HG03558 (cell line): ENCODE data around the gene GNAI2.

Experiments
- ATAC-seq: cut with Tn5 transposase; IDR thresholded peaks from one replicate; pipeline ENCODE4 v1.9.1; 2021; ENCODE audit warnings: moderate number of reproducible peaks; ENCODE audit not compliant: unreplicated experiment; ENCODE audit errors: extremely low read depth

GNAI2 gene

GRCh38 chr3:50293079-50293801, 57.2 kb downstream of the GNAI2 start:
- no peak for ATAC-seq

DNA sequence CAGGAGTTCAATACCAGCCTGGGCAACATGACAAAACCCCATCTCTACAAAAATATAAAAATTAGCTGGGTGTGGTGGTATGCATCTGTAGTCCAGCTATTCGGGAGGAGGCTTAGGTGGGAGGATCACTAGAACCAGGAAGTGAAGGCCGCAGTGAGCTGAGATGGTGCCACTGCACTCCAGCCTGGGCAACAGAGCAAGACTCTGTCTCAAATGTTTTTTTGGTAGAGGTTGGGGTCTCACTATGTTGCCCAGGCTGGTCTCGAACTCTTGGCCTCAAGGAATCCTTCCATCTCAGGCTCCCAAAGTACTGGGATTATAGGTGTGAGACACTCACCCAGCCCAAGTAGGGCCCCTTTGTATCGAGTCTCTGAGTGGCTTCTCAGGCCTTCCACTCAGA, 58.1 kb downstream of the GNAI2 start:
- ATAC-seq: no peak

DNA sequence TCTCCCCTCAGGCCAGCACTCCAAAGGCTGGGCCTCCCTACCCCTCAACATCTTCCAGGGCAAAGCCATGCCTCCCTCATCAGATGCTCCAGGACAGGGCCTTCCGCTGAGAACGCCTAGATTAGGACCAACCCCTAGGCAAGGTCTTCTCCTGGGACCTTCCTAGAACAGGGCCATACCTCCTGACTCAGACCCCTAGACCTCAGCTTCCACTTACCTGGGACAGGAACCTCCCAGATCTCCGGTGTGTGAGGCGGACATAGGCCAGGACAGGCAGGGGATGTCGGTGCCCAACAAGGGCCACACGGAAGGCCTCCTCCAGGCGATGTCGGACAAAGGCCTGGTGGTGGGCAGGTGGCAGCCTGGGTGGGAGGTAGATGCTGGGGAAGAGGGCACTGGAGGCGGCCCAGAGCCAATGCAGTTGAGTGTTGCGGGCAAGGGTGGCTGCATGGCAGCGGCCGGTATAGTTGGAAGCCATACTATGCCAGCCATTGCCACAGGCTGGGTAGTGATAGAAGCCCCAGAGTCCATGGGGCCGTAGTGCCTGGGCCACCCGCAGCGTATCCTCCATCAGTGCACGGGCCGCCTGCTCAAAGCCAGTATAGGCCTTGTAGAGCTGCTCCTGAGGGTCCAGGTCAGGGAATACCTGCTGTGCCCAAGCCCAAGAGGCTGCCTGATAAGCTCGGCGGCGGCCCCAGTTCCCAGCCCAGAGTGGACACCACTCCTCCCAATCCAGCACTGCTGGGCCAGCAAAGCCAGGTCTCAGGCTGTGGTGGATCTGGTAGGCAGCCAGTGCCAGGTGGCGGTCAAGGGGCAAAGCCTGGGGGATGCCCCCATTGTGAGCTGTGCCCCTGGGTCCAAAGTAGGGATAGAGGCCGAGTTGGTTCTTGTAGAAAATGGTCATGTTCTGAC, 58.7 kb downstream of the GNAI2 start:
- ATAC-seq: no peak

DNA sequence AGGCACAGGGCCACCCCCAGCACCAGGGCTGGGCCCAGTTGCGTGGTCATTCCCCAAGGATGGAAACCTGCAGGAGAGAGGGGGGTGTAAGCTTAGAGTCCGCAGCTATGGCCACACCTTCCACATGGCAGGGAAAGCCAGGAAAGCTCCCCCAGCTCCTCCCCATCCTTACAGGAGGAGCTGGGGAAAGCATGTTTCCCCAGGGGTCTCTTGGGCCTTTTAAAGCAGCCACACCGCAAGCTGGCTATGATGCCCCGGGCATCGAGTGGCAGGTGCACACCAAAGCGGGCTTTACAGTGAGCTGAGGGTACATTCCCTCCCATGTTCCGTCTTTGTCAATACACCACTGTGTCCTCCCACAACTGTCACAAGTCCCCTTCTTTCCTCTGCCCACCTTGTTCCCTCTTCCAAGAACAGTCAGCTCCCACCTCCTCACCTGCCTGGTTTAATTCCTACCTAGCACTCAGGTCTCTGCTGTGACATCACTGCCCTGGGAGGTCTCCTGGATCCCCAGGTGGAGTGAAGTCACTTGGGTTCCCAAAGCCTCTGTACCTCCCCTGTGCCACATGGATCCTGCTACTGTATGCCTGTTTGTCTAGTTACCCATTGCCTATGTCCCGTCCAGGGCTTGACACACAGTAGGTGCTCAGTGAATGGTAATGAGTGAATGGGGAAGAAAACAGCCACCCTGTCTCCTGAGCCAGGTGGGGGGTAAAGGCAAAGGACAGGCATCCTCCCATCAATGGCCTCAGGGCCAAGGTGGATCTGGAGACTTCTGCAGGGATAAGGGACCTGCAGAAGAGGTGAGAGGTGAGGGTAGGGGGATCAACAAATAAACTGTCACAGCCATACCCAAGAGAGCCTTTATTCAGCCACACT, 59.8 kb downstream of the GNAI2 start:
- no peak for ATAC-seq

- ATAC-seq: no peak
Measured at GRCh38 chr3:50296721-50297383, 60.8 kb downstream of the GNAI2 start.

DNA sequence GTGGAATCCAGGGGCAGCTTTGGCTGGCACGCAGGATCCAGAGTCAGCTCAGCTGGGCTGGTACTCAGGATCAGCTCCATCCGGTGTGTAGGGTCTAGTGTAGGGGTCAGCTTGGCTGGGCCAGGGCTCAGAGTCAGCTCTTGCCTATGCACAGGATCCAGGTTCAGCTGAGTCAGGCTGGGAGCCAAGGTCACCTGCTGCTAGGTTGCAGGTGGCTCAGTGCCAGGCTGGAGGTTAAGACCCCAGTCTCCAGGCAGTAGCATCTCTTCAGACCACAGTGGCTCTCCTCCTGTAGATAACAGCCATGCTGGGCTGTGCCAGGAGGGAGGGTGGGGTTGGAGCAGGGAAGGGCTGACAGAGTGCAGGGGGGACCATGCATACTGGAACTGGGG, 61.4 kb downstream of the GNAI2 start:
- no peak for ATAC-seq

DNA sequence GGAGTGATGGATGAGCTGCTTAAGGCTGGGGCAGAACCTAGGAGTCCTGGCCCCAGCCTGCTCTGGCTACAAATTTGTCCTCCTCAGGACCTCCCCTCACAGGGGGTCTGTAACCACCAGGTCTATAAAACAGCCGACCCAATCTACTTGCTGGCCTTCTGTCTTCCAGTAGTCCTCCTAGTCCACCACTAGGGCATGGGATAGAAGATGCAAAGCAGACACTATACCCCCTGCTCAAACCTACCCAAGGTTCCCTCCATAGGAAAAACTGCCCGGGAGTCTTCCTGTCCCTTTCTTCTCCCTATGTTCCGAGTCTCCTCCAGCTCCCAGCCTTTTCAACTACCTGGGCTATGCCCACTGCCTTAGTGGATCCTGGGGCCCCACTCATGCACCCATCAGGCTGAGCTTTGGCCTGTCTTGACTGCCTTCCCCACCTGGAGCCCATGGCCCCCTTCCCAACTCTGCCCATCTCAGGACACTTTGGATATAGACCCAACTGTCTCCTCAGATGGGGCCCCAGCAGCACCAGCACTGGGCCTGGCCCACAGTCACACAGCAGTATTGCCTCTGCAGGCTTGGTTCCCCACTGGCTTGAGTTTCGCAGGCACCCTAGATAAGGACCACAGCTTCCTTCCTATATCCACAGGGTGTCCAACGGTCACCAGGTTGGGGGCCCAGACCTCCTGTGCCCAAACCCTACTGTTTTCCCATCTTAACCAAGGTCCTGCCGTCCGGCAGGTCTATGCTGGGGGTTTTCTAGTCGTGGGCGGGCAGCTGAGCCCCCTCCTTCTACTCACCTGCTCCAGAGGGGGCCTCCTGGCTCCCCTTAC, 62.1 kb downstream of the GNAI2 start:
- ATAC-seq: no peak

DNA sequence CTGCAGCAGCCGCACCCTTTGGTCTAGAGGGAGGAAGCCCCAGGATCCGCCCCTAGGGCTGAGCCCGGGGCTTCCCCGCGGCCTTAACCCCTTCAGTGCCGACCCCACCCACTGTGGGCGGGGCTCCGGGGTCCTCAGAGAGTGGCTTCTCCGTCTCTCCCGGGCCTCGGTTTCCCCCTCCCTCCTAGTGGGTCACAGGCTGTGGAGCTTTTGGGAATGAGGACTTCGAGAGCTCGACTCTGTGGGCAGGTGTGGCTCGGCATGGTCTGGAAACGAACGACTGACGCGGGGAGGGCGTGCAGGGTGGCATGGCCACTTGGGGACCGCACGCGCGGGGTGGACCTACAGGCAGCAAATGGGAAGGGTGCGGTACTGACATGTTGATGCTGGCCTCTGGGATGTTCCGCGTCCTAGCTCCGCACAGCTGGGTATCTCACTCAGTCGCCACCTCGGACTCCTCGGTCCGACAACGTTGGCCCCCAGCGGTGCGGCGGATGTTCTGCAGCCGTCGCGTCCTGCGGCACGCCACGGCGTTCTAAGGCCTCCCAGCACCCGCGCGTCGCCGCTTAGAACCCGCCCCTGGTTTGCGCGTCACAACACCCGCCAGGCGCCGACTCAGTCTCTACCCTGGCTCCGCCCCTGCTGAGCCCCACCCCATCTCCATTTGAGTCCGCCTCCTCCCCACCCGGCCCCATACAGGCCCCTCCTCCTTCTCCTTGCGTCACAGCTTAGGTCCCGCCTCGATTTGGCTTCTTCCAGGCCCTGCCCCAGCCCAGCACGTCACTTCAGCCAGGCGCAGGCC, 63.0 kb downstream of the GNAI2 start, which contains the start of the genes HYAL3 and NAA80:
Gene HYAL3 (minus strand): TSS at position 570 of the 802 bp plus-strand sequence. CDS start 3,803 bp downstream, outside the sequence.
Gene NAA80 (minus strand): TSS at position 570 of the 802 bp plus-strand sequence. CDS start 1,942 bp downstream, outside the sequence.
- ATAC-seq: peak; percentile 51

DNA sequence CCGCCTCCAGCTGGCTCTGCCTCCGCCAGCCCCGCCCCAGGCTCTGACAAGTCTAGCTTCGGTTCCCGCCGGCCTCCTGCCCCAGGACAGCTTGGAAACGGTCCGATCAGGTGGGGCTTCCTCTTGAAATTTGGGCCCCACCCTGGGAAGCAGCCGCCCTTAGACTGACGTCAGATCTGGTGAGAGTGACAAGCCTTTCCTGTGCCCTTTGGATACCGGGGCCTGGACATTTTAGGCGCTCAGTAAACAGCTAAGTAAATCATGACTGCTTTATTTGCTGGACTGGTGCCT, 63.6 kb downstream of the GNAI2 start:
- no peak for ATAC-seq

DNA sequence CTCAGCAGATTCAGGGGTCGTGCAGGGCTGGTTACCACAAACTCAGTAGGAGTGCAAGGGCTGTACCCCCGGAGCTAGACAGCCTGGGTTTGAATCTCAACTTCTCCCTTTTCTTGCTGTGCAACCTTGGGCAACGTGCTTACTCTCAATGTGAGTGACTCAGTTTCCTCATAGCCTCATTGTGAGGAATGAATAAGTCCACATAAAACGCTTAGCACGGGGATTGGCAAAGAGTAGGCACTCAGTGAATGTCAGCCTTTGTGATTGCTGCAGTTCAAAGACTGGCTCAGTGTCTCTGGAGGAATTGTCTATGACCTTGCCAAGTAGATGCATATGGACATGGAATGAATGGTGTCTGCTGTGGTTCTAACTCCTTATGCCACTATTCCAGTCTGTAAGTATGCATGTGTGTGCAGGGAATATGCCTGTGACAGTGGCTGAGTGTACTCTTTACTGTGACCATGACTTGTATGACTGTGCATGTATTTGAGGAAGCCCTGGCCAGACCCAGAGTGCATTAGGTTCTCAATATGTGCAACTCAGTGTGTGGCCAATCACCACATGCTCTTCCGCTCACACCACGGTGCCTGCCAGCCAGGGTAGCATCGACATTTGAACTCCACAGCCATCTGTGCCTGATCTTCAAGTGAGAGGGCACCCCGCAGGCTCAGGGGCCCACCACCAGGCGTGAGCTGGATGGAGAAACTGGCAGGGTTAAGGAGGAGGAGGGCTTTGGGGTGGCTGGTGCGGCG, 64.1 kb downstream of the GNAI2 start:
- no peak for ATAC-seq

DNA sequence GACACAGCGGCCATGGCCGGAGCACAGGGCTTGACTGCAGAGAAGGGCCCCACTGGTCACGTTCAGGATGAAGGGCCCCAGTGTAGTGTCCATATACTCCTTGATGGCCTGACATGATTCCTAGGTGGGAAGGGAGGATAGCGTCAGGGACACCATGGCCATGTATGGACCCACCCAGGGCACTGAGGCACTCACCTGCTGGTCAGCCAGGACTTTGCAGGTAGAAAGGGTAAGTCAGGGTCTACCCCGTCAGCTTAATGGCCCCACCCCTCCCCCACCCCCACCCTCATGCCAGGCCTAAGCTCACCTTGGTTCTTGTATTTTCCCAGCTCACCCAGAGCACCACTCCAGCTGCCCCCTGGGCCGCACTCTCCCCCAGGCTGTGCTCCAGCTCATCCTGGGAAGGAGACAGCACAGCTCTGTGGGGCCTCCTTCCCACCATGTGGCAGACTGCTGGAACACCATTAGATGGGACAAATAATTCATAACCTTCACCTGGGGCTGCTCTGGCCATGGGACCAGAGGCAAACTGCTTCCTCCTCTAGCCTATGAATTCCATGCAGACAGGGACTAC, 64.8 kb downstream of the GNAI2 start:
- ATAC-seq: no peak

DNA sequence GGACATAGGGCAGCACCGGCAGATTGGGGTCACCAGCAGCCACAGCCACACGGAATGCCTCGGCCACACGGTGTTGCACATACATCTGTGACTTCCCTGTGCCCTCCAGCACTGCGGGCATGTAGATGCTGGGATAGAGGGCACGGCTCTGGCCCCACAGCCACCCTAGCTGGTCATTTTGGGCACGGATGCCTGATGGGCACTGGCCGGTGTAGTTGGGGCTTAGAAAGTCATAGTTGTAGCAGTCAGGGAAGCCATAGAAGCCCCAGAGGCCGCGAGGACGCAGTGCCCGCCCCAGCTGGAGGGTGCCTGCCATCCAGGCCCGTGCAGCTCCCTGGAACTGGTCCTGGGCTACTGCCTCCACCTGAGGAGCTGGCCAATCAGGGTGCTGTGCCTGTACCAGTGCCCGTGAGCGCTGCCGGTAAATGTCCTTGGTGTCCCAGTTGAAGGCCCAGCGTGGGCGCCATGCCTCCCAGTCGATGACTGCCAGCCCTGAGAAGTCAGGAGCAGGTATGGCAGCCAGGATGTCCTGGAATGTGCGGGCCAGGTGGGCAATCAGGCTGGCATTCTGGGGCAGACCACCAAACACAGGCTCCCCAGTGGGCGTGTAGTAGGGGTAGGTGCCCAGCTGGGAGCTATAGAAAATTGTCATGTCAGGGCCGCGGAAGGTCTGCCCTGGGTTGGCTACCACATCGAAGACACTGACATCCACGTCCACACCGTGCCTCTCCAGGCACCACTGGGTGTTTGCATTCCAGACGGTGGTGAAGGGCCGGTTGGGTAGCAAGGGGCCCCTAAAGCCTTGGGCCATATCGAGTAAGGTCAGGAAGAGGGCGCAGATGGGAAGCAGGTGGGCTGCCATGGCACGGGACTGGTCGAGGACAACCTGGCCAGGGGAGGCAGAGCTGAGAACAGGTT, 66.3 kb downstream of the GNAI2 start:
- ATAC-seq: no peak

DNA sequence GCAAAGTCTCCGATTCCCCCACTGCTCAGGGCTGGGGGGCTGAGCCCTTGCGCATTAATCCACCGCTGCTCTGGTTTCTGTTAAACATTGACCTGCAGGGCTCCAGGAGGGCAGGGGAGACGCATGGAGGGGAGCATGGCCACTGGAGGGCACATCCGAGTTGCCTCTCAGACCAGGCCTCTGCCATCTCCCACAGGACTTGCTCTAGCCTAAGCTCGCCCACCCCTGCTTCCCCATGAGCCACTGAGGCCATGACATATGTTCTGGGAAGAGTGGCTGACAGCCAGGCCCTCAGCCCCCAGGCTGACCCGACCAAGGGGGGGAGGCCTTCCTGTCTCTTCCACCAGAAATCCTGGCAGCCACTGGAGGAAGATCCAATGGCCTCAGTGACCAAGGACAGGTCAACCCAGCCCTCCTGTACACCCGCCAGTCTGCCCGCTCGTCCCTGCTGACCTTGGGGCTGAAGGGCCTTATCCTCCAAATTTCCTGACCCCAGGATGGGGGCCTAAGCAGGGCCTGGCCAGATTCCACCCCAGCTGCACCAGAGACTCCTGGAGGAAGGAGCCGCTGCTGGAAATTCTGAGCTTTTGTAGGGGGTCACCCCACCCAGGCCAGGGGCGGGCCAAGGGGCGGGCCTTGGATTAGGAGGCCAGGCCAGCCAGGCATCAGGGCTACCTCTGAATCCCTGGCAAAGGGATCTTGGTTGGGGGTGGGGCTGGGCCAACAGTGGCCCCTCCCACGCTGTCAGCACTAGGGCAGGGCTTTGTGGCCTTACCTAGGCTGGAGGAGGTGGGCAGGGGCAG, 67.2 kb downstream of the GNAI2 start, which contains the start of gene HYAL1:
Gene HYAL1 (minus strand): TSS at position 562 of the 803 bp plus-strand sequence. CDS start 618 bp downstream, outside the sequence.
- ATAC-seq: no peak

DNA sequence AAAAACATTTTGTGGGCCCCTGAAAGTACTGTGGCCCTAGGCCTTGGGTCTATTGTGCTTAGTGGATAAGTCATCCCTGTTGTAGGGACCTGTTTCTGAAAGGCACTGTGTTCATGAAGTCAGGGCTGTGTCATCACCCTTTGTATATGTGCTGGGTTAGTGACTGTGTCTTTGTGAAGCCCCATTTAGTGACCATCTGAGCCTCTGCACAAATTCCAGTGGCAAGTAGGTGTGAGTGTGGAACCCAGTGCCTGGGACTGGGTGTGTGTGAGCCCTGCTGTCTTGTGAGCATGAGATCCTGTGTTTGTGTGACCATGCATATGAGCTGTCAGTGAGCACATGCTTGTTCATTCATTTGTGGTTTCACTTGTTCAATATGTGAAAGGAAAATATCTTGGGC, 68.6 kb downstream of the GNAI2 start:
- no peak for ATAC-seq
